Progenitor cell of endocrine pancreas (in vitro differentiated cells): ENCODE data around the gene LCN10. TPM values are rescaled to one million over a fixed set of nuclear protein-coding genes. Genes with fewer than 3 reads are reported as not detected.
"Not testable (repeated sequence)": the region's sequence is repeated elsewhere in the genome, so short reads cannot be mapped to it uniquely, and the experiment has no call there.

Source experiments
- DNase-seq: peaks from one replicate; pipeline ENCODE4 v3.0.0; 2021; ENCODE audit warnings: low spot score; ENCODE audit not compliant: unreplicated experiment
- H3K27ac Mint-ChIP-seq: 2 replicates; pipeline ENCODE4 v1.8.0; 2021; ENCODE audit warnings: mild to moderate bottlenecking, moderate library complexity, mixed read lengths
- H3K27me3 Mint-ChIP-seq: 2 replicates; pipeline ENCODE4 v1.8.0; 2021; ENCODE audit warnings: mixed read lengths
- H3K36me3 Mint-ChIP-seq: 2 replicates; pipeline ENCODE4 v1.8.0; 2022; ENCODE audit warnings: mixed read lengths; ENCODE audit not compliant: insufficient read depth
- H3K4me1 Mint-ChIP-seq: 2 replicates; pipeline ENCODE4 v1.8.0; 2021; ENCODE audit warnings: low read depth, mixed read lengths
- H3K4me3 Mint-ChIP-seq: 2 replicates; pipeline ENCODE4 v1.8.0; 2021; ENCODE audit warnings: low read depth, mild to moderate bottlenecking, moderate library complexity, mixed read lengths
- H3K9me3 Mint-ChIP-seq: 2 replicates; pipeline ENCODE4 v1.8.0; 2021; ENCODE audit warnings: low read depth, mixed read lengths
- CTCF ChIP-seq: fragments of 200-600 bp; sonication (generic); IDR thresholded peaks from one replicate; pipeline ENCODE4 v1.5.0; 2021; ENCODE audit warnings: antibody characterized with exemption, mild to moderate bottlenecking; ENCODE audit not compliant: unreplicated experiment
- total RNA-seq: library from RNA; stranded (reverse); gene quantifications from 2 replicates; pipeline ENCODE4 v1.2.1, GENCODE V29; 2021

Gene LCN10
- total RNA-seq, 1 donor from 2014 or later, result not detected

- no peak for DNase-seq
- Mint-ChIP-seq H3K36me3 (no peaks in the 10 kb centered on the region), H3K27me3 (peaks cover 15% of the 10 kb centered on the region), H3K9me3 (no peaks in the 10 kb centered on the region), H3K27ac (no peak overlapping the region), H3K4me1 (peaks cover 1% of the 10 kb centered on the region), H3K4me3 (no peak overlapping the region)
- no peak for TF ChIP-seq CTCF
Observed at GRCh38 chr9:136707849-136708517, 34.8 kb downstream of the LCN10 start.

- H3K9me3 Mint-ChIP-seq, result no peaks in the 10 kb centered on the region
- no peak for DNase-seq
- H3K27me3 Mint-ChIP-seq, result peaks cover 15% of the 10 kb centered on the region
- no peak overlapping the region for H3K27ac Mint-ChIP-seq
- H3K4me1 Mint-ChIP-seq, result peaks cover 1% of the 10 kb centered on the region
- H3K36me3 Mint-ChIP-seq, result no peaks in the 10 kb centered on the region
- no peak overlapping the region for H3K4me3 Mint-ChIP-seq
- no peak for TF ChIP-seq CTCF
Observed at GRCh38 chr9:136707011-136707410, 35.7 kb downstream of the LCN10 start.

GRCh38 chr9:136705564-136705963 is 37.2 kb downstream of the LCN10 start:
- no peaks in the 10 kb centered on the region for H3K36me3 Mint-ChIP-seq
- DNase-seq, result no peak
- H3K27ac Mint-ChIP-seq, result no peak overlapping the region
- peaks cover 15% of the 10 kb centered on the region for H3K27me3 Mint-ChIP-seq
- H3K4me1 Mint-ChIP-seq, result peaks cover 4% of the 10 kb centered on the region
- no peak overlapping the region for H3K4me3 Mint-ChIP-seq
- no peak for TF ChIP-seq CTCF
- no peaks in the 10 kb centered on the region for H3K9me3 Mint-ChIP-seq

GRCh38 chr9:136704741-136705140 is 38.0 kb downstream of the LCN10 start:
- H3K9me3 Mint-ChIP-seq, H3K27ac Mint-ChIP-seq, H3K36me3 Mint-ChIP-seq, H3K4me3 Mint-ChIP-seq, DNase-seq, H3K4me1 Mint-ChIP-seq: not testable (repeated sequence)
- H3K27me3 Mint-ChIP-seq, result peaks cover 12% of the 10 kb centered on the region

GRCh38 chr9:136703276-136703860 is 39.4 kb downstream of the LCN10 start:
- peaks cover 10% of the 10 kb centered on the region for H3K27me3 Mint-ChIP-seq
- no peak overlapping the region for H3K4me3 Mint-ChIP-seq
- H3K27ac Mint-ChIP-seq, result no peak overlapping the region
- DNase-seq, result no peak
- H3K36me3 Mint-ChIP-seq, result no peaks in the 10 kb centered on the region
- H3K9me3 Mint-ChIP-seq, result no peaks in the 10 kb centered on the region
- no peak for TF ChIP-seq CTCF
- peaks cover 14% of the 10 kb centered on the region for H3K4me1 Mint-ChIP-seq

GRCh38 chr9:136701668-136702053 is 41.1 kb downstream of the LCN10 start:
- no peak for TF ChIP-seq CTCF
- Mint-ChIP-seq H3K4me1 (peaks cover 28% of the 10 kb centered on the region), H3K27ac (no peak overlapping the region), H3K27me3 (peaks cover 5% of the 10 kb centered on the region), H3K4me3 (no peak overlapping the region), H3K36me3 (no peaks in the 10 kb centered on the region), H3K9me3 (no peaks in the 10 kb centered on the region)
- no peak for DNase-seq
